ENCODE data around the gene SNRK.
"Not testable (repeated sequence)": the region's sequence is repeated elsewhere in the genome, so short reads cannot be mapped to it uniquely, and the experiment has no call there.

The SNRK gene

GRCh38 chr3:43346978-43347749 lies 60.8 kb downstream of the SNRK start:
- TF ChIP-seq Cebpa-rat (IDR thresholded peaks at IDR 0.05), result no peak
- Histone ChIP-seq H3K9me3 (replicated peaks in 1 of 11) (peaks cover 25 to 48% (median 38%) of the 10 kb centered on the region in 11 experiments; a peak in 21 of 22 replicates), H3K4me1 (peaks cover 0 to 9% (median 0%) of the 10 kb centered on the region in 10 experiments; a peak in 2 of 20 replicates), H4K20me1 (0 out of 22 replicates have a peak, but pooled peaks cover 0 to 7% (median 0%) of the 10 kb centered on the region in 11 experiments), H3K27ac (no peak overlapping the region), H3K4me3 (no peak overlapping the region), H3K9ac (no peak overlapping the region), H3K36me3 (peaks cover 91 to 100% (median 99%) of the 10 kb centered on the region in 11 experiments), H3K27me3 (no peaks in the 10 kb centered on the region), H3K4me2 (no peak overlapping the region)

GRCh38 chr3:43347774-43348173 lies 61.4 kb downstream of the SNRK start:
- TF ChIP-seq Cebpa-rat (IDR thresholded peaks at IDR 0.05), result no peak
- 0 out of 22 replicates have a peak, but pooled peaks cover 0 to 7% (median 0%) of the 10 kb centered on the region in 11 experiments for H4K20me1 ChIP-seq
- no peaks in the 10 kb centered on the region for H3K27me3 ChIP-seq
- no peak overlapping the region for H3K4me3 ChIP-seq
- H3K27ac ChIP-seq, result no peak overlapping the region
- peaks cover 0 to 9% (median 0%) of the 10 kb centered on the region in 10 experiments; a peak in 2 of 20 replicates for H3K4me1 ChIP-seq
- no peak overlapping the region for H3K9ac ChIP-seq
- H3K4me2 ChIP-seq, result no peak overlapping the region
- peaks cover 90 to 100% (median 98%) of the 10 kb centered on the region in 11 experiments for H3K36me3 ChIP-seq
- H3K9me3 ChIP-seq (replicated peaks in 1 of 11), result peaks cover 31 to 54% (median 44%) of the 10 kb centered on the region in 11 experiments

- H3K4me3 ChIP-seq, result no peak overlapping the region
- no peak for TF ChIP-seq Cebpa-rat (IDR thresholded peaks at IDR 0.05)
- H3K36me3 ChIP-seq, result peaks cover 86 to 100% (median 98%) of the 10 kb centered on the region in 11 experiments
- H3K27me3 ChIP-seq, result no peaks in the 10 kb centered on the region
- H3K9me3 ChIP-seq (replicated peaks in 1 of 11), result peaks cover 37 to 59% (median 50%) of the 10 kb centered on the region in 11 experiments
- H3K4me2 ChIP-seq, result no peak overlapping the region
- H3K9ac ChIP-seq, result no peak overlapping the region
- H3K4me1 ChIP-seq, result peaks cover 0 to 9% (median 0%) of the 10 kb centered on the region in 10 experiments; a peak in 2 of 20 replicates
- no peak overlapping the region for H3K27ac ChIP-seq
- 0 out of 22 replicates have a peak, but pooled peaks cover 0 to 7% (median 0%) of the 10 kb centered on the region in 11 experiments for H4K20me1 ChIP-seq
Observed at GRCh38 chr3:43348350-43348749, 62.0 kb downstream of the SNRK start.

GRCh38 chr3:43348852-43349574 lies 62.7 kb downstream of the SNRK start:
- Histone ChIP-seq H3K4me2 (no peak overlapping the region), H3K9ac (no peak overlapping the region), H4K20me1 (0 out of 22 replicates have a peak, but pooled peaks cover 0 to 7% (median 0%) of the 10 kb centered on the region in 11 experiments), H3K4me3 (no peak overlapping the region), H3K36me3 (peaks cover 86 to 100% (median 98%) of the 10 kb centered on the region in 11 experiments), H3K9me3 (replicated peaks in 1 of 11) (peaks cover 44 to 66% (median 57%) of the 10 kb centered on the region in 11 experiments), H3K27me3 (no peaks in the 10 kb centered on the region), H3K27ac (no peak overlapping the region), H3K4me1 (peaks cover 0 to 9% (median 0%) of the 10 kb centered on the region in 10 experiments; a peak in 2 of 20 replicates)
- no peak for TF ChIP-seq Cebpa-rat (IDR thresholded peaks at IDR 0.05)

GRCh38 chr3:43349716-43350115 lies 63.4 kb downstream of the SNRK start:
- H3K9me3 ChIP-seq (replicated peaks in 1 of 11), result peaks cover 51 to 73% (median 64%) of the 10 kb centered on the region in 11 experiments
- peaks cover 0 to 9% (median 0%) of the 10 kb centered on the region in 10 experiments; a peak in 2 of 20 replicates for H3K4me1 ChIP-seq
- no peak overlapping the region for H3K4me3 ChIP-seq
- H4K20me1 ChIP-seq, result 0 out of 22 replicates have a peak, but pooled peaks cover 0 to 7% (median 0%) of the 10 kb centered on the region in 11 experiments
- H3K27me3 ChIP-seq, result no peaks in the 10 kb centered on the region
- H3K4me2 ChIP-seq, result no peak overlapping the region
- no peak overlapping the region for H3K9ac ChIP-seq
- peaks cover 85 to 100% (median 96%) of the 10 kb centered on the region in 11 experiments for H3K36me3 ChIP-seq
- no peak overlapping the region for H3K27ac ChIP-seq
- TF ChIP-seq Cebpa-rat (IDR thresholded peaks at IDR 0.05), result no peak

- no peak overlapping the region for H3K4me3 ChIP-seq
- H3K9ac ChIP-seq, result no peak overlapping the region
- H3K9me3 ChIP-seq (replicated peaks in 1 of 11), result peaks cover 71 to 82% (median 74%) of the 10 kb centered on the region in 11 experiments
- H3K4me1 ChIP-seq, result peaks cover 0 to 9% (median 0%) of the 10 kb centered on the region in 10 experiments; a peak in 2 of 20 replicates
- TF ChIP-seq Cebpa-rat (IDR thresholded peaks at IDR 0.05), result no peak
- no peak overlapping the region for H3K27ac ChIP-seq
- H4K20me1 ChIP-seq, result no peaks in the 10 kb centered on the region
- H3K36me3 ChIP-seq, result peaks cover 51 to 68% (median 61%) of the 10 kb centered on the region in 11 experiments
- H3K27me3 ChIP-seq, result no peaks in the 10 kb centered on the region
- H3K4me2 ChIP-seq, result no peak overlapping the region
Observed at GRCh38 chr3:43353393-43353792, 67.1 kb downstream of the SNRK start.

- Histone ChIP-seq H3K4me2 (no peak overlapping the region), H3K9me3 (replicated peaks in 1 of 11) (peaks cover 71 to 79% (median 73%) of the 10 kb centered on the region in 11 experiments), H3K9ac (no peak overlapping the region), H3K4me1 (peaks cover 0 to 9% (median 0%) of the 10 kb centered on the region in 10 experiments; a peak in 2 of 20 replicates), H3K4me3 (no peak overlapping the region), H3K36me3 (peaks cover 44 to 61% (median 54%) of the 10 kb centered on the region in 11 experiments), H4K20me1 (no peaks in the 10 kb centered on the region), H3K27me3 (no peaks in the 10 kb centered on the region), H3K27ac (no peak overlapping the region)
- no peak for TF ChIP-seq Cebpa-rat (IDR thresholded peaks at IDR 0.05)
Observed at GRCh38 chr3:43353923-43354670, 67.8 kb downstream of the SNRK start.

- H3K4me3 ChIP-seq, H4K20me1 ChIP-seq, H3K27me3 ChIP-seq, H3K9ac ChIP-seq, H3K27ac ChIP-seq, H3K4me2 ChIP-seq, H3K4me1 ChIP-seq: not testable (repeated sequence)
- Histone ChIP-seq H3K36me3 (peaks cover 28 to 41% (median 35%) of the 10 kb centered on the region in 11 experiments), H3K9me3 (replicated peaks in 1 of 11) (peaks cover 55 to 63% (median 57%) of the 10 kb centered on the region in 11 experiments)
Observed at GRCh38 chr3:43356033-43356432, 69.7 kb downstream of the SNRK start.

Measured in BLaER1 treated with 17β-estradiol and CSF1 and Interleukin-3, amounts not matched to agents 10 nM and 100 nM (cell line).